H9 (cell line): ENCODE data around the gene THSD7A. TPM values are rescaled to one million over a fixed set of nuclear protein-coding genes. Genes with fewer than 3 reads are reported as not detected.
A peak's percentile ranks its signal among the peaks of the same experiment; 100 is the strongest.

ENCODE experiments used
- DNase-seq: peaks from one replicate; pipeline ENCODE4 v3.0.0-alpha.2; 2017
- H2AFZ ChIP-seq: one replicate; pipeline ENCODE4 v1.6.1; 2013; ENCODE audit warnings: mild to moderate bottlenecking, low read length, control low read depth, moderate library complexity
- H2AK5ac ChIP-seq: 2 replicates; pipeline ENCODE4 v1.6.1; 2013; ENCODE audit warnings: low read length, control low read depth, mixed read lengths; ENCODE audit not compliant: insufficient read length
- H2BK120ac ChIP-seq: one replicate; pipeline ENCODE4 v1.6.1; 2013; ENCODE audit warnings: low read depth, mild to moderate bottlenecking, low read length, control low read depth, inconsistent platforms; ENCODE audit not compliant: poor library complexity, severe bottlenecking
- H2BK12ac ChIP-seq: 2 replicates; pipeline ENCODE4 v1.6.1; 2013; ENCODE audit warnings: low read length, control low read depth, mixed read lengths, low read depth; ENCODE audit not compliant: insufficient read length
- H2BK15ac ChIP-seq: 2 replicates; pipeline ENCODE4 v1.6.1; 2013; ENCODE audit warnings: low read depth, low read length, control low read depth
- H2BK20ac ChIP-seq: one replicate; pipeline ENCODE4 v1.6.1; 2013; ENCODE audit warnings: low read depth, mild to moderate bottlenecking, low read length, control low read depth, inconsistent platforms; ENCODE audit not compliant: poor library complexity, severe bottlenecking
- H2BK5ac ChIP-seq: 2 replicates; pipeline ENCODE4 v1.6.1; 2013; ENCODE audit warnings: low read length, control low read depth, mixed read lengths; ENCODE audit not compliant: insufficient read length
- H3K14ac ChIP-seq: 2 replicates; pipeline ENCODE4 v1.6.1; 2013; ENCODE audit warnings: low read length, control low read depth; ENCODE audit not compliant: insufficient read depth
- H3K18ac ChIP-seq: 2 replicates; pipeline ENCODE4 v1.6.1; 2013; ENCODE audit warnings: low read depth, mild to moderate bottlenecking, mixed read lengths, low read length, control low read depth; ENCODE audit not compliant: insufficient read length
- H3K23ac ChIP-seq: 2 replicates; pipeline ENCODE4 v1.6.1; 2013; ENCODE audit warnings: low read length, control low read depth, mixed read lengths, low read depth; ENCODE audit not compliant: insufficient read length
- H3K23me2 ChIP-seq: 2 replicates; pipeline ENCODE4 v1.6.1; 2013; ENCODE audit warnings: low read depth, mild to moderate bottlenecking, mixed read lengths, low read length, control low read depth; ENCODE audit not compliant: insufficient read length, poor library complexity, severe bottlenecking
- H3K27ac ChIP-seq: 2 replicates; pipeline ENCODE4 v1.5.1; 2013; ENCODE audit warnings: low read length, control low read depth, mixed read lengths, low read depth; ENCODE audit not compliant: insufficient read length
- H3K27me3 ChIP-seq: 2 replicates; pipeline ENCODE4 v1.6.1; 2013; ENCODE audit warnings: low read length, control low read depth, inconsistent platforms; ENCODE audit not compliant: insufficient read depth
- H3K4ac ChIP-seq: 2 replicates; pipeline ENCODE4 v1.6.1; 2013; ENCODE audit warnings: low read depth, mild to moderate bottlenecking, control low read depth, inconsistent platforms, low read length, moderate library complexity
- H3K4me1 ChIP-seq: 2 replicates; pipeline ENCODE4 v1.6.1; 2013; ENCODE audit warnings: low read length, control low read depth, inconsistent platforms; ENCODE audit not compliant: insufficient read depth
- H3K4me2 ChIP-seq: 2 replicates; pipeline ENCODE4 v1.6.1; 2013; ENCODE audit warnings: low read length, control low read depth, mixed read lengths; ENCODE audit not compliant: insufficient read length, insufficient read depth
- H3K56ac ChIP-seq: 2 replicates; pipeline ENCODE4 v1.6.1; 2013; ENCODE audit warnings: low read depth, mild to moderate bottlenecking, mixed read lengths, low read length, control low read depth; ENCODE audit not compliant: insufficient read length
- H3K79me1 ChIP-seq: 2 replicates; pipeline ENCODE4 v1.6.1; 2013; ENCODE audit warnings: low read depth, mild to moderate bottlenecking, moderate library complexity, low read length, control low read depth, inconsistent platforms; ENCODE audit not compliant: insufficient read depth, poor library complexity, severe bottlenecking
- H3K79me2 ChIP-seq: 2 replicates; pipeline ENCODE4 v1.6.1; 2013; ENCODE audit warnings: low read length, control low read depth, inconsistent platforms; ENCODE audit not compliant: insufficient read depth
- H3K9ac ChIP-seq: 2 replicates; pipeline ENCODE4 v1.6.1; 2013; ENCODE audit warnings: low read length, control low read depth, mixed read lengths; ENCODE audit not compliant: insufficient read length; ENCODE audit errors: extremely low read depth
- H3K9me3 ChIP-seq: one replicate; pipeline ENCODE4 v1.6.1; 2013; ENCODE audit warnings: low read depth, low read length, inconsistent platforms; ENCODE audit not compliant: control insufficient read depth
- H3T11ph ChIP-seq: one replicate; pipeline ENCODE4 v1.6.1; 2013; ENCODE audit warnings: mild to moderate bottlenecking, low read length, control low read depth, inconsistent platforms
- H4K20me1 ChIP-seq: one replicate; pipeline ENCODE4 v1.6.1; 2013; ENCODE audit not compliant: control insufficient read depth, insufficient read length, insufficient read depth
- H4K5ac ChIP-seq: 2 replicates; pipeline ENCODE4 v1.6.1; 2013; ENCODE audit warnings: low read depth, mild to moderate bottlenecking, mixed read lengths, low read length, control low read depth; ENCODE audit not compliant: insufficient read length
- H4K8ac ChIP-seq: replicated peaks from 2 replicates; pipeline ENCODE4 v1.6.1; 2013; ENCODE audit warnings: low read length, control low read depth, mixed read lengths, low read depth; ENCODE audit not compliant: insufficient read length
- H4K91ac ChIP-seq: 2 replicates; pipeline ENCODE4 v1.6.1; 2013; ENCODE audit warnings: low read depth, mild to moderate bottlenecking, moderate library complexity, mixed read lengths, low read length, control low read depth; ENCODE audit not compliant: insufficient read length
- H3K27ac Mint-ChIP-seq, 3 experiments: 2 replicates in 2 of 3; 3 replicates in 1 of 3; pipeline ENCODE4 v1.8.0; 2020 to 2021; ENCODE audit warnings: mixed read lengths in 3 of 3, mild to moderate bottlenecking in 1 of 3, moderate library complexity in 1 of 3
- H3K27me3 Mint-ChIP-seq: 2 replicates; pipeline ENCODE4 v1.8.0; 2021; ENCODE audit warnings: low read depth, mild to moderate bottlenecking, moderate library complexity, mixed read lengths
- H3K36me3 Mint-ChIP-seq, 3 experiments: 2 replicates in 2 of 3; 3 replicates in 1 of 3; pipeline ENCODE4 v1.8.0; 2020 to 2021; ENCODE audit warnings: low read depth in 3 of 3, mixed read lengths in 3 of 3; ENCODE audit not compliant: insufficient read depth in 1 of 3
- H3K4me1 Mint-ChIP-seq, 2 experiments: 2 replicates each; pipeline ENCODE4 v1.8.0; 2020; ENCODE audit warnings: mixed read lengths in 2 of 2
- H3K4me3 Mint-ChIP-seq, 2 experiments: 2 replicates in 1 of 2; 3 replicates in 1 of 2; pipeline ENCODE4 v1.8.0; 2020 to 2021; ENCODE audit warnings: mild to moderate bottlenecking in 2 of 2, mixed read lengths in 2 of 2, moderate library complexity in 1 of 2
- H3K9me3 Mint-ChIP-seq, 2 experiments: 2 replicates in 1 of 2; 3 replicates in 1 of 2; pipeline ENCODE4 v1.8.0; 2020; ENCODE audit warnings: mild to moderate bottlenecking in 2 of 2, mixed read lengths in 2 of 2, moderate library complexity in 1 of 2
- WGBS: extraction: QIAGEN DNeasy Blood & Tissue Kit; methylation state at CpG from one replicate; pipeline ENCODE4 v1.1.7; 2013; ENCODE audit warnings: missing lambda C conversion rate, low lambda C conversion rate, mixed read lengths; ENCODE audit not compliant: insufficient read length; ENCODE audit errors: extremely low coverage; 5-methylcytosine and 5-hydroxymethylcytosine counted together
- total RNA-seq: library from RNA; stranded (reverse); gene quantifications from 2 replicates; pipeline ENCODE4 v1.2.1, GENCODE V29; 2021
- TF ChIP-seq, protein P1 (sequence below): fragments of 200-600 bp; sonication (generic); conservative IDR thresholded peaks from 3 replicates; pipeline ENCODE4 v1.8.0; 2021; ENCODE audit warnings: antibody characterized with exemption, mild to moderate bottlenecking

THSD7A gene
- total RNA-seq, 1 experiment from 2014 or later = 0.42 TPM

DNA sequence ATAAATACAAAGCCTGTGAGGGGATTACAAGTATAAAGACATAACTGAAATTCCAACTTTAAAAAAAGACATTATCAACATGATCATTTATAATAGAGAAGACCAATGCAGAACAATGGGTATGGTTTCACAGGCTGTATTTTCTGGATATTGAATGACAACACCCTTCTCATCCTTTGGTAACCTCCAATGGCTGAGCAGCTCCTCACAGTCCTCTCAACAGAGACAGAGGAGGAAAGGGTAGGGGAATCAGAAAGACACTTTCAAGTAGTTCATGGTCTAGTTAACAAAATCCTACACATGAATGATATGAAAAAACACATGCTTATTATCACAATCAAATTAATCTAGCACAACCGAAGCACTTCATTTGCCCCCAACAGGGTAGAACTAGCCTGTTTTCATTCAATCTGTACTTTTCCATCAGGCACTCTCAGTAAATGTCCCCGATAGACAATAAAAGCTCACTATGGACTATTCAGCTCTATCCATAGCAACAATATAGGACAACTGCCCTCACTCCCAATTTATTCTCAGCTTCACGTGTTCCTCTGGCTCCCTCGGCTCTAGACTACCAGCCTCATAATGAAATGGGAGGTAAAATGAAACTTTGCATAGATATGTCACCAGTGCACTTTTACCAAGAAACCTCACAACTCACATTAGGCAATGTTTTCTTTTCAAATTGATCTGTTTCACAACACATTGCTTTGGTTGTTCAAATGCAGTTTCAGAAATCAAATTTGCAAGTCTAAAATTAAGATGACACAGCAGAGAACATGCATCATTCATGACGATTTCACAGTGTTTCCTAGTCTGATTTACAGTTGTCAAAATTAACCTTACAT, 211.4 kb downstream of the THSD7A start:
- Histone ChIP-seq H3K14ac (no peak overlapping the region), H3K79me1 (no peaks in the 10 kb centered on the region), H2BK5ac (no peak overlapping the region), H4K5ac (no peak overlapping the region), H2BK20ac (no peak overlapping the region), H3T11ph (no peak overlapping the region), H4K91ac (no peak overlapping the region), H2BK12ac (no peak overlapping the region), H3K18ac (no peak overlapping the region), H3K9ac (no peak overlapping the region), H3K27ac (no peak overlapping the region), H3K9me3 (no peaks in the 10 kb centered on the region), H2BK15ac (no peak overlapping the region), H3K4ac (no peak overlapping the region), H2AFZ (no peak overlapping the region), H3K23ac (no peak overlapping the region), H3K79me2 (no peaks in the 10 kb centered on the region), H3K4me2 (no peak overlapping the region), H3K56ac (no peak overlapping the region), H4K8ac (no peak overlapping the region), H3K27me3 (no peaks in the 10 kb centered on the region), H2AK5ac (no peak overlapping the region), H4K20me1 (no peaks in the 10 kb centered on the region), H2BK120ac (no peak overlapping the region), H3K4me1 (no peaks in the 10 kb centered on the region), H3K23me2 (no peaks in the 10 kb centered on the region)
- Mint-ChIP-seq H3K27me3 (no peaks in the 10 kb centered on the region), H3K27ac (peak overlapping the region in 1 of 3 experiments; percentile 59; a peak in 1 of 7 replicates), H3K9me3 (no peaks in the 10 kb centered on the region), H3K4me1 (peaks cover 5 to 12% of the 10 kb centered on the region in 2 experiments), H3K4me3 (no peak overlapping the region), H3K36me3 (no peaks in the 10 kb centered on the region)
- no CpG with 5 or more reads among the region's 5 CpGs for WGBS
- DNase-seq = no peak
- TF ChIP-seq, protein P1, sequence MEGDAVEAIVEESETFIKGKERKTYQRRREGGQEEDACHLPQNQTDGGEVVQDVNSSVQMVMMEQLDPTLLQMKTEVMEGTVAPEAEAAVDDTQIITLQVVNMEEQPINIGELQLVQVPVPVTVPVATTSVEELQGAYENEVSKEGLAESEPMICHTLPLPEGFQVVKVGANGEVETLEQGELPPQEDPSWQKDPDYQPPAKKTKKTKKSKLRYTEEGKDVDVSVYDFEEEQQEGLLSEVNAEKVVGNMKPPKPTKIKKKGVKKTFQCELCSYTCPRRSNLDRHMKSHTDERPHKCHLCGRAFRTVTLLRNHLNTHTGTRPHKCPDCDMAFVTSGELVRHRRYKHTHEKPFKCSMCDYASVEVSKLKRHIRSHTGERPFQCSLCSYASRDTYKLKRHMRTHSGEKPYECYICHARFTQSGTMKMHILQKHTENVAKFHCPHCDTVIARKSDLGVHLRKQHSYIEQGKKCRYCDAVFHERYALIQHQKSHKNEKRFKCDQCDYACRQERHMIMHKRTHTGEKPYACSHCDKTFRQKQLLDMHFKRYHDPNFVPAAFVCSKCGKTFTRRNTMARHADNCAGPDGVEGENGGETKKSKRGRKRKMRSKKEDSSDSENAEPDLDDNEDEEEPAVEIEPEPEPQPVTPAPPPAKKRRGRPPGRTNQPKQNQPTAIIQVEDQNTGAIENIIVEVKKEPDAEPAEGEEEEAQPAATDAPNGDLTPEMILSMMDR = no peak
